ENCODE results near the gene H6PD. TPM values are rescaled to one million over a fixed set of nuclear protein-coding genes. Genes with fewer than 3 reads are reported as not detected.

Gene H6PD
- total RNA-seq, 1 donor from 2014 or later, result 28.0 TPM

GRCh38 chr1:9256332-9256731 lies 21.8 kb downstream of the H6PD start:
- intact Hi-C loops (cut with micrococcal nuclease), result no loop called here

GRCh38 chr1:9257851-9258250 lies 23.3 kb downstream of the H6PD start:
- intact Hi-C loops (cut with micrococcal nuclease), result no loop called here

GRCh38 chr1:9258629-9259028 lies 24.1 kb downstream of the H6PD start:
- intact Hi-C loops (cut with micrococcal nuclease), result no loop called here

GRCh38 chr1:9260059-9260766 lies 25.6 kb downstream of the H6PD start:
- intact Hi-C loops (cut with micrococcal nuclease), result no loop called here

- intact Hi-C loops (cut with micrococcal nuclease), result no loop called here
These were observed 26.9 kb downstream of the H6PD start for GRCh38 chr1:9261496-9261895.

GRCh38 chr1:9262096-9262986 lies 27.8 kb downstream of the H6PD start:
- intact Hi-C loops (cut with micrococcal nuclease), result no loop called here

- intact Hi-C loops (cut with micrococcal nuclease), result no loop called here
These were observed 28.8 kb downstream of the H6PD start for GRCh38 chr1:9263276-9263855.

- intact Hi-C loops (cut with micrococcal nuclease), result no loop called here
These were observed 29.7 kb downstream of the H6PD start for GRCh38 chr1:9263984-9264872.

GRCh38 chr1:9265037-9265436 lies 30.5 kb downstream of the H6PD start:
- intact Hi-C loops (cut with micrococcal nuclease), result no loop called here

GRCh38 chr1:9265968-9266367 lies 31.4 kb downstream of the H6PD start:
- intact Hi-C loops (cut with micrococcal nuclease), result no loop called here

- intact Hi-C loops (cut with micrococcal nuclease), result loop anchor here (1.0 kb wide), 3 partner anchors 188 to 228 kb away; no protein-coding TSS in a partner anchor
These were observed 32.7 kb downstream of the H6PD start for GRCh38 chr1:9267352-9267686.

- intact Hi-C loops (cut with micrococcal nuclease), result loop anchor here (1.0 kb wide), 3 partner anchors 187 to 227 kb away; no protein-coding TSS in a partner anchor
These were observed 33.4 kb downstream of the H6PD start for GRCh38 chr1:9267827-9268581.

- intact Hi-C loops (cut with micrococcal nuclease), result no loop called here
These were observed 34.5 kb downstream of the H6PD start for GRCh38 chr1:9269078-9269501.

- intact Hi-C loops (cut with micrococcal nuclease), result no loop called here
These were observed 35.1 kb downstream of the H6PD start for GRCh38 chr1:9269721-9270120.

- intact Hi-C loops (cut with micrococcal nuclease), result no loop called here
These were observed 35.8 kb downstream of the H6PD start for GRCh38 chr1:9270290-9270883.

GRCh38 chr1:9271283-9271682 lies 36.7 kb downstream of the H6PD start:
- intact Hi-C loops (cut with micrococcal nuclease), result no loop called here

- intact Hi-C loops (cut with micrococcal nuclease), result no loop called here
These were observed 37.5 kb downstream of the H6PD start for GRCh38 chr1:9271861-9272595.

GRCh38 chr1:9273177-9273576 lies 38.6 kb downstream of the H6PD start:
- intact Hi-C loops (cut with micrococcal nuclease), result no loop called here

GRCh38 chr1:9275161-9275560 lies 40.6 kb downstream of the H6PD start:
- intact Hi-C loops (cut with micrococcal nuclease), result no loop called here
